Upper lobe of right lung (tissue), 1 donor: Measurements from ENCODE around the gene IL1RAPL1. TPM values are rescaled to one million over a fixed set of nuclear protein-coding genes. Genes with fewer than 3 reads are reported as not detected.

Experiments used
- ATAC-seq: fragments of 200-7000 bp; cut with Tn5 transposase; one replicate; pipeline ENCODE4 v1.9.1; 2020; ENCODE audit warnings: mild to moderate bottlenecking, moderate library complexity
- DNase-seq: peaks from one replicate; pipeline ENCODE4 v3.0.0-alpha.2; 2020
- H3K27ac ChIP-seq: fragments of 200-600 bp; one replicate; pipeline ENCODE4 v1.8.0; 2022
- H3K27me3 ChIP-seq: fragments of 200-600 bp; one replicate; pipeline ENCODE4 v1.8.0; 2022; ENCODE audit warnings: mild to moderate bottlenecking
- H3K36me3 ChIP-seq: fragments of 200-600 bp; one replicate; pipeline ENCODE4 v1.8.0; 2022
- H3K4me1 ChIP-seq: fragments of 200-600 bp; one replicate; pipeline ENCODE4 v1.8.0; 2022
- H3K4me3 ChIP-seq: fragments of 200-600 bp; one replicate; pipeline ENCODE4 v1.8.0; 2022; ENCODE audit warnings: mild to moderate bottlenecking
- H3K9me3 ChIP-seq: fragments of 200-600 bp; one replicate; pipeline ENCODE4 v1.8.0; 2022
- CTCF ChIP-seq: fragments of 200-600 bp; IDR thresholded peaks from one replicate; pipeline ENCODE4 v1.8.0; 2022; ENCODE audit warnings: antibody characterized with exemption
- intact Hi-C: fragments of 100-400 bp; cut with DNase I; formaldehyde crosslinking; loops from one replicate; pipeline ENCODE4 v1.11.0; 2022
- total RNA-seq: library from RNA; stranded (reverse); fragmentation: NEBNext Ultra II Directional; extraction: Animal tissue kit (Norgen Biotek cat#: 25700); gene quantifications from one replicate; pipeline ENCODE4 v1.2.1, GENCODE V29; 2021
- donor health status: DM: no; HTN: yes; CAD: no; lungs with severe emphysema.

IL1RAPL1 gene
- total RNA-seq, 1 donor from 2014 or later = not detected

GRCh38 chrX:28847423-28847822 lies 260.2 kb downstream of the IL1RAPL1 start:
- no peaks in the 10 kb centered on the region for H3K9me3 ChIP-seq
- H3K4me1 ChIP-seq = no peaks in the 10 kb centered on the region
- intact Hi-C loops = no loop called here
- H3K27me3 ChIP-seq = no peaks in the 10 kb centered on the region
- TF ChIP-seq CTCF = no peak
- H3K36me3 ChIP-seq = no peaks in the 10 kb centered on the region
- DNase-seq = no peak
- no peak for ATAC-seq
- H3K27ac ChIP-seq = no peak overlapping the region
- no peak overlapping the region for H3K4me3 ChIP-seq

DNA sequence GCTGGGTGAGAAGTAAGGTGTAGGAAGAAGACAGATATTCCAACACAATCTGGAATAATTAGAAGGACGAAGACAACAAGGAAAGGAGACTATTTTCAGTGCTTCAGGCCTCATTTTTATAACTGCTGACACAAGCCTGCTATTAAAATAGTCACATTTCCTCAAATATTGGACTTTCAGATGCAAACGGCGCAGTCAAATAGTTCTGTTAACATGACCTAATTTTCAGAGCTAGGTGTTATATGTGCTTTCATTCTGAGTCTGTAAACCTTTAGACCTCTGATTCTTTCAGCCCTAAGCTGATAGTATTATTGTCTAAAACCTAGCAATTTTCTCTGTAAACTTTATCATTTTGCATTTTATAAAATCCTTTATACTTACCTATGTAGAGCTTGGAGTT lies 261.5 kb downstream of the IL1RAPL1 start:
- DNase-seq = no peak
- Histone ChIP-seq H3K27me3 (no peaks in the 10 kb centered on the region), H3K27ac (no peak overlapping the region), H3K36me3 (no peaks in the 10 kb centered on the region), H3K9me3 (no peaks in the 10 kb centered on the region), H3K4me1 (no peaks in the 10 kb centered on the region), H3K4me3 (no peak overlapping the region)
- intact Hi-C loops = no loop called here
- no peak for TF ChIP-seq CTCF
- ATAC-seq = no peak

DNA sequence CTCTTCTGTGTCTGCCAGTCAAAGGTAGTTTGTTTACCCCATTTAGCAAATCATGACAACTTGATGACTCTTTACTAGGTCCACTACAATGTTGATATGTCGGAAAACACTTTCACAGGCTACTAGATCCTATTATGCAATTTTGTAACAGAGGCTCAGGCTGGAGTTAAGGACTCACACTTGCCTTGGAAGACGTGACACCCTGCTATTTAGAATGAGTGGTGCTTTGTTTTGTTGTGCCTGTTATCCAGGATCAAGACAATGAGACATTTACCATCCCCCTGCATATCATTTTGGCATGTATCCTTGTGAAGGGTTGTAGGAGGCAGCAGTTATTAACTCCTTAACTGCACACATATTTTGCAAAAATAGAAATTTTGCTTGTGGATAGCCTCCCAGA lies 263.7 kb downstream of the IL1RAPL1 start:
- Histone ChIP-seq H3K9me3 (no peaks in the 10 kb centered on the region), H3K36me3 (no peaks in the 10 kb centered on the region), H3K27ac (no peak overlapping the region), H3K4me3 (no peak overlapping the region), H3K27me3 (no peaks in the 10 kb centered on the region), H3K4me1 (no peaks in the 10 kb centered on the region)
- ATAC-seq (no peak), DNase-seq (no peak)
- intact Hi-C loops = no loop called here
- TF ChIP-seq CTCF = no peak

GRCh38 chrX:28851871-28852270 lies 264.6 kb downstream of the IL1RAPL1 start:
- H3K27me3 ChIP-seq = no peaks in the 10 kb centered on the region
- H3K4me3 ChIP-seq = no peak overlapping the region

DNA sequence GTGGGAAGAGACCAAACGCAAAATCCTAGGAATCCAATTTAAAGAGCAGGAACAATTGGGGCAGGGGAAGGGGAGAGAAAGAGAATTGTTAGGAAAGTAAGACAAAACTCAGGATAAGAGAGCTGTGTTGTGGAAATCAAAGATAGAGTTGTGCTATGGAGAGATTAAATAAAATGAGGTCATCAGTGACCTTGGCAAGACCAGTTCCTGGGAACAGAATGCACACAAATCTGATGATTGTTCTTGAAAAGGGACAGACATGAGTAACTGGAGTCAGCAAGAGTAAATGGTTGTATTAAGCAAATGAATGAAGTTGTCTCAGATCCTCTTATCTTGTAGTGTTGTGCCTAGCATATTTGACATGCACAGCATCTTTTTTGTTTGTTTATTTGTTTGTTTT lies 267.4 kb downstream of the IL1RAPL1 start:
- no peak for TF ChIP-seq CTCF
- H3K27ac ChIP-seq = no peak overlapping the region
- DNase-seq (no peak), ATAC-seq (no peak)
- H3K4me1 ChIP-seq = no peaks in the 10 kb centered on the region
- no peaks in the 10 kb centered on the region for H3K36me3 ChIP-seq
- H3K9me3 ChIP-seq = no peaks in the 10 kb centered on the region
- intact Hi-C loops = no loop called here
- no peak overlapping the region for H3K4me3 ChIP-seq
- no peaks in the 10 kb centered on the region for H3K27me3 ChIP-seq

More at GRCh38 chrX:28851871-28852270, 264.6 kb downstream of the IL1RAPL1 start:
- no peaks in the 10 kb centered on the region for H3K9me3 ChIP-seq
- intact Hi-C loops = no loop called here
- H3K27ac ChIP-seq = no peak overlapping the region
- no peaks in the 10 kb centered on the region for H3K4me1 ChIP-seq
- H3K36me3 ChIP-seq = no peaks in the 10 kb centered on the region
- ATAC-seq (no peak), DNase-seq (no peak)
- no peak for TF ChIP-seq CTCF

DNA sequence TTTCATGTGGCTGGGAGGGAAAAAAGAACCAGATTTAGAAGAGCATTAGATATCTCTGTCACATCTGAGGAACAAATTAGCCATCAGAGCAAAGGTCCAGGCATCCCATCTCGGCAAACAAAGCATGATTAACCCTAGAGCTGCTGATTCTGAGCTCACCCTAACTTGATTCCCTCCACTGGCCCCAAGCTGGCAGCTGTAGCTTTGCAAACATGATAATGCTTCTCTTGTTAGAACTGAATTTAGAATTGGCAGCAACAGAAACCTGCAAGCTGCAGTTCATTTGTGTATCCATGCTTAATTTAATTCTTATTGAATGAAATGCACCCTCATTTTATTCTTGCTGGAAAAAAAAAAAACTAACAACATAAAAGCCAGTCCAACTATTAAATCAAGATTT lies 289.2 kb downstream of the IL1RAPL1 start:
- no peaks in the 10 kb centered on the region for H3K27me3 ChIP-seq
- H3K27ac ChIP-seq = no peak overlapping the region
- DNase-seq (no peak), ATAC-seq (no peak)
- intact Hi-C loops = no loop called here
- H3K36me3 ChIP-seq = no peaks in the 10 kb centered on the region
- no peak for TF ChIP-seq CTCF
- H3K9me3 ChIP-seq = no peaks in the 10 kb centered on the region
- no peak overlapping the region for H3K4me3 ChIP-seq
- H3K4me1 ChIP-seq = no peaks in the 10 kb centered on the region
